Measurements from ENCODE around the gene COLQ.

- no peak for TF ChIP-seq CTCF (IDR thresholded peaks at IDR 0.05)
- TF ChIP-seq EZH2 (IDR thresholded peaks at IDR 0.05): no peak
These were observed 66.5 kb downstream of the COLQ start for GRCh38 chr3:15454965-15455364.

Measured in neural progenitor cell (in vitro differentiated cells).